A673 (cell line): ENCODE data around the gene WDR27. TPM values are rescaled to one million over a fixed set of nuclear protein-coding genes. Genes with fewer than 3 reads are reported as not detected.

ENCODE experiments used
- BruUV-seq: library from RNA; stranded (reverse); fragments of 400-500 nt; replicated peaks from 2 replicates; lab custom pipeline; 2021; lab: Mats Ljungman, UMichigan
- CTCF ChIA-PET: fragments of 300-600 bp; sonication (Branson Sonifier 250); formaldehyde crosslinking; loops from one replicate; lab custom pipeline; 2022; ENCODE audit warnings: antibody characterized with exemption; lab: Charles Lee
- POLR2A ChIA-PET: fragments of 300-600 bp; sonication (Branson Sonifier 250); formaldehyde crosslinking; loops from one replicate; lab custom pipeline; 2022; ENCODE audit warnings: antibody characterized with exemption; ENCODE audit not compliant: low non-redundant PET; lab: Charles Lee
- DNase-seq: peaks from one replicate; pipeline ENCODE4 v3.0.0-alpha.2; 2015; ENCODE audit warnings: low spot score
- H3K27ac ChIP-seq: fragments of 200-600 bp; sonication (generic); 2 replicates; pipeline ENCODE4 v1.5.1; 2016; ENCODE audit warnings: mixed run types, low read depth, mild to moderate bottlenecking, mixed read lengths, antibody characterized with exemption, low read length; ENCODE audit not compliant: poor library complexity, severe bottlenecking
- H3K27me3 ChIP-seq: fragments of 200-600 bp; sonication (generic); replicated peaks from 2 replicates; pipeline ENCODE4 v1.6.1; 2017; ENCODE audit warnings: mixed run types, low read depth, mild to moderate bottlenecking, mixed read lengths, antibody characterized with exemption, low read length; ENCODE audit not compliant: insufficient read depth, poor library complexity
- H3K36me3 ChIP-seq: fragments of 200-600 bp; sonication (generic); 2 replicates; pipeline ENCODE4 v1.6.1; 2016; ENCODE audit warnings: mixed run types, mild to moderate bottlenecking, mixed read lengths, antibody characterized with exemption, low read length; ENCODE audit not compliant: insufficient read depth, poor library complexity, severe bottlenecking
- H3K4me1 ChIP-seq: fragments of 200-600 bp; sonication (generic); 2 replicates; pipeline ENCODE4 v1.6.1; 2017; ENCODE audit warnings: mixed run types, mild to moderate bottlenecking, mixed read lengths, antibody characterized with exemption, low read length; ENCODE audit not compliant: insufficient read depth, poor library complexity, severe bottlenecking
- H3K4me3 ChIP-seq: fragments of 200-600 bp; sonication (generic); 2 replicates; pipeline ENCODE4 v1.5.1; 2016; ENCODE audit warnings: low read depth, mixed run types, mild to moderate bottlenecking, mixed read lengths, low read length; ENCODE audit not compliant: poor library complexity, severe bottlenecking
- H3K9me3 ChIP-seq: fragments of 200-600 bp; sonication (generic); 2 replicates; pipeline ENCODE4 v1.6.1; 2016; ENCODE audit warnings: mixed run types, low read depth, mild to moderate bottlenecking, mixed read lengths, antibody characterized with exemption, low read length; ENCODE audit not compliant: poor library complexity, severe bottlenecking
- CTCF ChIP-seq: fragments of 300-800, 200-600 bp; sonication (generic); conservative IDR thresholded peaks from 2 replicates; pipeline ENCODE4 v1.5.1; 2017; ENCODE audit warnings: low read depth, mild to moderate bottlenecking, antibody characterized with exemption, low read length, moderate library complexity, mixed read lengths
- EZH2 ChIP-seq: fragments of 200-600 bp; sonication (generic); IDR thresholded peaks from 2 replicates; pipeline ENCODE4 v1.6.1; 2017; ENCODE audit warnings: borderline replicate concordance, low read depth, mild to moderate bottlenecking, mixed read lengths, antibody characterized with exemption, low read length; ENCODE audit not compliant: poor library complexity, severe bottlenecking
- intact Hi-C: fragments of 100-400 bp; cut with micrococcal nuclease; formaldehyde crosslinking; loops from one replicate; pipeline ENCODE4 v1.10.0; 2022; ENCODE audit not compliant: unreplicated experiment
- total RNA-seq: library from RNA; stranded (reverse); gene quantifications from 2 replicates; pipeline ENCODE4 v1.2.3, GENCODE V29; 2021

The WDR27 gene
- total RNA-seq, 1 experiment from 2014 or later = 77.3 TPM

- CTCF ChIA-PET = no interaction called here
- H3K9me3 ChIP-seq = no peaks in the 10 kb centered on the region
- POLR2A ChIA-PET = no interaction called here
- H3K4me1 ChIP-seq = no peaks in the 10 kb centered on the region
- BruUV-seq = no TSS peak
- TF ChIP-seq EZH2 (no peak), CTCF (no peak)
- H3K27me3 ChIP-seq = no peaks in the 10 kb centered on the region
- no peak for DNase-seq
- H3K36me3 ChIP-seq = no peaks in the 10 kb centered on the region
- intact Hi-C loops = no loop called here
- no peak overlapping the region for H3K27ac ChIP-seq
- H3K4me3 ChIP-seq = no peak overlapping the region
Measured at GRCh38 chr6:169625376-169625775, 76.5 kb downstream of the WDR27 start.

GRCh38 chr6:169624785-169625184, 77.0 kb downstream of the WDR27 start:
- Histone ChIP-seq H3K4me3 (no peak overlapping the region), H3K4me1 (no peaks in the 10 kb centered on the region), H3K27me3 (no peaks in the 10 kb centered on the region), H3K9me3 (no peaks in the 10 kb centered on the region), H3K27ac (no peak overlapping the region), H3K36me3 (no peaks in the 10 kb centered on the region)
- no peak for DNase-seq
- no peak for TF ChIP-seq EZH2
- TF ChIP-seq CTCF = no peak
- intact Hi-C loops = no loop called here
- POLR2A ChIA-PET = no interaction called here
- BruUV-seq = no TSS peak
- CTCF ChIA-PET = no interaction called here

GRCh38 chr6:169623975-169624374, 77.9 kb downstream of the WDR27 start:
- DNase-seq = no peak
- Histone ChIP-seq H3K9me3 (no peaks in the 10 kb centered on the region), H3K27ac (no peak overlapping the region), H3K4me3 (no peak overlapping the region), H3K27me3 (no peaks in the 10 kb centered on the region), H3K4me1 (no peaks in the 10 kb centered on the region), H3K36me3 (no peaks in the 10 kb centered on the region)
- intact Hi-C loops = no loop called here
- ChIA-PET CTCF (no interaction called here), POLR2A (no interaction called here)
- TF ChIP-seq EZH2 (no peak), CTCF (no peak)
- no TSS peak for BruUV-seq
